Measurements from ENCODE around the gene OR7C2. TPM values are rescaled to one million over a fixed set of nuclear protein-coding genes. Genes with fewer than 3 reads are reported as not detected.

The OR7C2 gene
- total and polyA plus RNA-seq, 2 of the 8 experiments (the other 6 are each of a cell fraction or from before 2014, with no cell fraction given): not detected

GRCh38 chr19:14972676-14973075 lies 31.4 kb downstream of the OR7C2 start:
- H3K4me1 ChIP-seq (replicated peaks in 1 of 4; ENCODE audit: control insufficient read depth in 3 of 4, insufficient read depth in 4 of 4, low read length in 3 of 4): no peaks in the 10 kb centered on the region
- FAIRE-seq (no peak), DNase-seq (ENCODE audit: low read depth in 1 of 2, low spot score in 2 of 2) (no peak)
- H3K79me1 ChIP-seq (ENCODE audit: low read depth, low read length): no peaks in the 10 kb centered on the region
- H3K9ac ChIP-seq (replicated peaks in 1 of 4; ENCODE audit: extremely low read depth in 1 of 4, low read depth in 3 of 4, low read length in 3 of 4): no peak overlapping the region
- no peak overlapping the region for H3K18ac ChIP-seq (ENCODE audit: extremely low read depth, low read length)
- no peak overlapping the region for H2BK20ac ChIP-seq (ENCODE audit: low read length)
- H2BK120ac ChIP-seq (replicated peaks; ENCODE audit: low read depth, low read length): no peak overlapping the region
- no peak overlapping the region for H2BK12ac ChIP-seq (ENCODE audit: low read depth, low read length)
- ChIA-PET POLR2A (ENCODE audit: partially characterized antibody) (no interaction called here), CTCF (ENCODE audit: partially characterized antibody) (interaction anchor here (0.9 to 1.0 kb wide), 2 partner anchors 9 to 24 kb away, joined by 3 read pairs; no protein-coding TSS in a partner anchor)
- no peak overlapping the region for H3K4ac ChIP-seq (replicated peaks; ENCODE audit: insufficient read length, low read depth, low read length)
- H4K91ac ChIP-seq (replicated peaks; ENCODE audit: insufficient read length, low read length): no peak overlapping the region
- H3K23ac ChIP-seq (ENCODE audit: insufficient read length): no peak overlapping the region
- no peak overlapping the region for H3K14ac ChIP-seq (ENCODE audit: insufficient read length)
- H4K20me1 ChIP-seq (replicated peaks in 1 of 2; ENCODE audit: control insufficient read depth in 1 of 2, insufficient read depth in 2 of 2, low read length in 2 of 2): peaks cover 0 to 1% of the 10 kb centered on the region in 2 experiments
- no peak overlapping the region for H3K56ac ChIP-seq (replicated peaks; ENCODE audit: insufficient read length, low read depth, low read length)
- H3K4me3 ChIP-seq (ENCODE audit: extremely low read depth in 1 of 4, insufficient read depth in 2 of 4, low read depth in 3 of 4, low read length in 4 of 4): no peak overlapping the region
- H3K23me2 ChIP-seq (ENCODE audit: low read depth, low read length): no peaks in the 10 kb centered on the region
- H2BK15ac ChIP-seq (ENCODE audit: low read length): no peak overlapping the region
- H4K8ac ChIP-seq (ENCODE audit: extremely low read depth, insufficient read depth, low read length): no peak overlapping the region
- no peak overlapping the region for H2BK5ac ChIP-seq (ENCODE audit: low read depth, low read length)
- no peak overlapping the region for H3K27ac ChIP-seq (ENCODE audit: low read depth, low read length)
- no peak overlapping the region for H4K5ac ChIP-seq (ENCODE audit: insufficient read length, low read depth, low read length)
- H3K9me3 ChIP-seq (ENCODE audit: insufficient read depth in 2 of 2, low read depth in 1 of 2, low read length in 1 of 2): no peaks in the 10 kb centered on the region
- WGBS, 2 experiments (ENCODE audit: extremely low coverage in 1 of 2, insufficient coverage in 1 of 2, insufficient read length in 1 of 2, insufficient replicate concordance in 2 of 2, low coverage in 1 of 2, low lambda C conversion rate in 2 of 2, missing lambda C conversion rate in 1 of 2): 89% methylated on average over 27 of the region's 27 CpGs; no CpG with 5 or more reads in 1 of the 2 experiments
- no peaks in the 10 kb centered on the region for H3K27me3 ChIP-seq (replicated peaks in 1 of 4; ENCODE audit: control insufficient read depth in 3 of 4, extremely low read depth in 1 of 4, insufficient read depth in 3 of 4, low read length in 3 of 4)
- no peak overlapping the region for H2AFZ ChIP-seq (ENCODE audit: low read length)
- peaks cover 0 to 5% (median 0%) of the 10 kb centered on the region in 4 experiments; a peak in 1 of 8 replicates for H3K36me3 ChIP-seq (ENCODE audit: control insufficient read depth in 2 of 4, insufficient read depth in 4 of 4, low read length in 3 of 4)
- H2AK5ac ChIP-seq (ENCODE audit: low read depth, low read length): no peak overlapping the region
- H3K79me2 ChIP-seq (ENCODE audit: control insufficient read depth in 1 of 2, insufficient read depth in 2 of 2, low read length in 2 of 2): no peaks in the 10 kb centered on the region
- H3K4me2 ChIP-seq (ENCODE audit: insufficient read depth in 1 of 2, low read depth in 2 of 2, low read length in 2 of 2): no peak overlapping the region
- TF ChIP-seq HDAC2 (IDR thresholded peaks at IDR 0.05; ENCODE audit: borderline replicate concordance in 1 of 2, low read depth in 2 of 2, low read length in 2 of 2) (no peak), EP300 (IDR thresholded peaks at IDR 0.05; ENCODE audit: borderline replicate concordance in 1 of 2, low read depth in 2 of 2, low read length in 2 of 2) (no peak), SP4 (IDR thresholded peaks at IDR 0.05; ENCODE audit: low read length) (no peak), RXRA (IDR thresholded peaks at IDR 0.05; ENCODE audit: insufficient read depth, low read depth, low read length) (no peak), POLR2AphosphoS5 (IDR thresholded peaks at IDR 0.05; ENCODE audit: low read depth, low read length) (no peak), KDM4A (IDR thresholded peaks at IDR 0.05; ENCODE audit: low read depth, low read length, severe bottlenecking) (no peak), POLR2A (IDR thresholded peaks at IDR 0.05; ENCODE audit: control extremely low read depth in 1 of 2, low read depth in 2 of 2, low read length in 2 of 2) (no peak), HDAC6 (IDR thresholded peaks at IDR 0.05; ENCODE audit: low read depth, low read length) (no peak), TEAD4 (IDR thresholded peaks at IDR 0.05; ENCODE audit: low read depth, low read length) (no peak), BRCA1 (IDR thresholded peaks at IDR 0.05; ENCODE audit: low read depth, low read length) (no peak), SAP30 (IDR thresholded peaks at IDR 0.05; ENCODE audit: insufficient read depth, insufficient replicate concordance, low read length) (no peak), TAF7 (optimal IDR thresholded peaks at IDR 0.05; ENCODE audit: borderline replicate concordance, low read depth, low read length) (no peak), SIRT6 (IDR thresholded peaks at IDR 0.05; ENCODE audit: low read length) (no peak)
- TF ChIP-seq, protein P1, sequence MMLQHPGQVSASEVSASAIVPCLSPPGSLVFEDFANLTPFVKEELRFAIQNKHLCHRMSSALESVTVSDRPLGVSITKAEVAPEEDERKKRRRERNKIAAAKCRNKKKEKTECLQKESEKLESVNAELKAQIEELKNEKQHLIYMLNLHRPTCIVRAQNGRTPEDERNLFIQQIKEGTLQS (IDR thresholded peaks at IDR 0.05; ENCODE audit: insufficient read depth, low read depth, low read length): no peak
